K562 (cell line): Measurements from ENCODE around the gene MALAT1. TPM values are rescaled to one million over a fixed set of nuclear protein-coding genes. Genes with fewer than 3 reads are reported as not detected.

ENCODE experiments used
- EP400 ChIP-seq: fragments of 450-650 bp; IDR thresholded peaks from 2 replicates; pipeline ENCODE4 v1.6.1; 2017; ENCODE audit warnings: antibody characterized with exemption, mild to moderate bottlenecking, moderate library complexity
- HDAC8 ChIP-seq: fragments of 450-650 bp; IDR thresholded peaks from 2 replicates; pipeline ENCODE4 v1.6.1; 2016; ENCODE audit warnings: mild to moderate bottlenecking, missing genetic modification characterization, moderate library complexity, missing compliant biosample characterization
- MEIS2 ChIP-seq: fragments of 450-650 bp; IDR thresholded peaks from 2 replicates; pipeline ENCODE4 v1.6.1; 2014; ENCODE audit warnings: mild to moderate bottlenecking; ENCODE audit not compliant: partially characterized antibody
- MTA3 ChIP-seq: fragments of 450-650 bp; formaldehyde crosslinking; IDR thresholded peaks from 2 replicates; pipeline ENCODE4 v1.6.1; 2017; ENCODE audit warnings: mild to moderate bottlenecking, borderline replicate concordance
- MYNN ChIP-seq, 2 experiments: sonication (generic); formaldehyde crosslinking in 1 of 2; IDR thresholded peaks; 2 replicates each; pipeline versions ENCODE4 v1.5.0 to v1.6.1; 2016 to 2020; ENCODE audit warnings: antibody characterized with exemption in 1 of 2, missing genetic modification reagents in 1 of 2
- POLR2H ChIP-seq: IDR thresholded peaks from 2 replicates; pipeline ENCODE4 v1.6.1; 2016; ENCODE audit warnings: missing genetic modification characterization, low read depth, mild to moderate bottlenecking, control low read depth, missing compliant biosample characterization, moderate library complexity
- RCOR1 ChIP-seq, 2 experiments: IDR thresholded peaks; 2 replicates each; pipeline ENCODE4 v1.6.1; 2012; ENCODE audit warnings: low read depth in 2 of 2, low read length in 2 of 2, borderline replicate concordance in 1 of 2, improper control_type of control experiment in 1 of 2
- ZBTB1 ChIP-seq: sonication (generic); formaldehyde crosslinking; IDR thresholded peaks from 2 replicates; pipeline ENCODE4 v1.8.1; 2023; ENCODE audit warnings: missing genetic modification reagents, low read depth, mild to moderate bottlenecking, borderline replicate concordance
- ZC3H4 ChIP-seq: sonication (generic); formaldehyde crosslinking; IDR thresholded peaks from 2 replicates; pipeline ENCODE4 v1.9.0; 2021; ENCODE audit warnings: missing genetic modification reagents, borderline replicate concordance
- ZNF12 ChIP-seq: sonication (generic); formaldehyde crosslinking; IDR thresholded peaks from 2 replicates; pipeline ENCODE4 v1.4.0; 2020; ENCODE audit warnings: mild to moderate bottlenecking, missing genetic modification reagents
- ZNF140 ChIP-seq: fragments of 250-450 bp; sonication (Bioruptor Pico); IDR thresholded peaks from 2 replicates; pipeline ENCODE4 v1.8.0; 2021; ENCODE audit warnings: moderate library complexity, mild to moderate bottlenecking, inconsistent platforms
- polyA plus RNA-seq, 8 experiments: library from polyadenylated mRNA; depleted of rRNA in 4 of 8; stranded (reverse) in 5 of 8; unstranded in 3 of 8; fragments of >200 nt; fragmentation: Nextera tagmentation in 2 of 8; fragmentation: Illumina TruSeq in 1 of 8; extraction: Ambion mirVana in 2 of 8; extraction: Trizol in 1 of 8; gene quantifications; 2 replicates each; pipeline versions ENCODE4 v1.2.1 to v1.2.3, GENCODE V29; 2011 to 2014; ENCODE audit warnings: inconsistent platforms in 1 of 8, missing spikeins in 1 of 8
- total RNA-seq, 7 experiments: library from RNA; depleted of rRNA in 6 of 7; stranded (reverse); fragments of >200 nt in 6 of 7; fragmentation: Illumina TruSeq in 2 of 7; extraction: Trizol in 2 of 7; gene quantifications; 2 replicates each; pipeline versions ENCODE4 v1.2.1 to v1.2.3, GENCODE V29; 2011 to 2021; ENCODE audit warnings: low replicate concordance in 1 of 7
- TF ChIP-seq, protein P1 (sequence below): sonication (generic); formaldehyde crosslinking; IDR thresholded peaks from 2 replicates; pipeline ENCODE4 v1.8.1; 2023; ENCODE audit warnings: mild to moderate bottlenecking, missing genetic modification reagents
- TF ChIP-seq, protein P2 (sequence below): fragments of 250-450 bp; sonication (Bioruptor Pico); IDR thresholded peaks from 2 replicates; pipeline ENCODE4 v1.6.1; 2021; ENCODE audit warnings: mild to moderate bottlenecking
- TF ChIP-seq, protein P3 (sequence below), 2 experiments: fragments of 450-650 bp; IDR thresholded peaks; 2 replicates each; pipeline ENCODE4 v1.6.1; 2016
- TF ChIP-seq, protein P4 (sequence below), 2 experiments: IDR thresholded peaks; 2 replicates each; pipeline ENCODE4 v1.6.1; 2011; ENCODE audit warnings: borderline replicate concordance in 1 of 2, control low read depth in 1 of 2, low read depth in 1 of 2, low read length in 1 of 2, mild to moderate bottlenecking in 1 of 2, mixed read lengths in 1 of 2, moderate library complexity in 1 of 2; ENCODE audit not compliant: insufficient read depth in 1 of 2, insufficient read length in 1 of 2, poor library complexity in 1 of 2, severe bottlenecking in 1 of 2; ENCODE audit errors: extremely low read depth in 1 of 2
- TF ChIP-seq, protein P5 (sequence below), 2 experiments: fragments of 450-650 bp; IDR thresholded peaks; 2 replicates each; pipeline ENCODE4 v1.6.1; 2018; ENCODE audit warnings: mild to moderate bottlenecking in 2 of 2, low read depth in 1 of 2; ENCODE audit not compliant: partially characterized antibody in 2 of 2

The MALAT1 gene
- total and polyA plus RNA-seq, 9 of the 15 experiments (the other 6 are each of a cell fraction or from before 2014, with no cell fraction given), result 363 to 8,715 (median 2,351) TPM

DNA sequence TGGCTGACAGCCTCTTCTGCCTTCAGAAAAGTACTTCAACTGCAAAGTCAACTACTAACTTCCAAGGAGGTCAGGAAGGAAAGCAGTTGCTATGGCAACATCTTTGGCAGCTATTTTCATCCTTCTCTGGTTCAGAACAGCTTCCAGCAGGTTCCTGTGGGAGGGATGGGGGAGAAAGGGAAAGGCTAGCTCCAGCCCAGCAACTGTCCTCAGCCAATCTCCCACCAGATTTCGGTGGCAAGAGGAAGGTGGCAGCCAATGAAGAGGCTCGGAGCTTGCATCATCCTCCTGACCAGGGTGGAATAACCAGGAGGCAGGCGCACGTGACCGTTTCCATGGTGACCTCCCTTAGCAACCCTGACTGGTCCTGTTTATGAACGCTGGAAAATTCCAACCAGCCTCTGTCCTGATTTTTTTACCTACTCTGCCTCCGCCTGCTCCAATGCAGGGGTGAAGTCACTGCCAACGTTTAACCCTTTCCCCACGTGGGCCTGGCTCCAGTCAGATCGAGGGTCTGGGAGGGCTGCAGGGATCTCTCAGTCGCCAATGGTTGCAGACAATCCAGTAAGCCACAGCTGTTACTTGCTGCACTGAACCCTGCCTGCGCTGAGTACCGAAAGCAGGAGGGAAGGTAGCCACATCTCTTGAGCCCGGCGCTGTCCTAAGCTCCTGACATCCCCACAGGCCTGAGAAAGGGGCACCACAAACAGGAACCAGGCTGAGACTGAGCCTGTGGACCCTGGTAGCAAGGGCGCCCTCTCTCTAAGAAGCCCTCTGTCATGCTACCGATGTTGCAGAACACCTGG, 11.2 kb upstream of the MALAT1 start (continued):
- TF ChIP-seq, protein P1, sequence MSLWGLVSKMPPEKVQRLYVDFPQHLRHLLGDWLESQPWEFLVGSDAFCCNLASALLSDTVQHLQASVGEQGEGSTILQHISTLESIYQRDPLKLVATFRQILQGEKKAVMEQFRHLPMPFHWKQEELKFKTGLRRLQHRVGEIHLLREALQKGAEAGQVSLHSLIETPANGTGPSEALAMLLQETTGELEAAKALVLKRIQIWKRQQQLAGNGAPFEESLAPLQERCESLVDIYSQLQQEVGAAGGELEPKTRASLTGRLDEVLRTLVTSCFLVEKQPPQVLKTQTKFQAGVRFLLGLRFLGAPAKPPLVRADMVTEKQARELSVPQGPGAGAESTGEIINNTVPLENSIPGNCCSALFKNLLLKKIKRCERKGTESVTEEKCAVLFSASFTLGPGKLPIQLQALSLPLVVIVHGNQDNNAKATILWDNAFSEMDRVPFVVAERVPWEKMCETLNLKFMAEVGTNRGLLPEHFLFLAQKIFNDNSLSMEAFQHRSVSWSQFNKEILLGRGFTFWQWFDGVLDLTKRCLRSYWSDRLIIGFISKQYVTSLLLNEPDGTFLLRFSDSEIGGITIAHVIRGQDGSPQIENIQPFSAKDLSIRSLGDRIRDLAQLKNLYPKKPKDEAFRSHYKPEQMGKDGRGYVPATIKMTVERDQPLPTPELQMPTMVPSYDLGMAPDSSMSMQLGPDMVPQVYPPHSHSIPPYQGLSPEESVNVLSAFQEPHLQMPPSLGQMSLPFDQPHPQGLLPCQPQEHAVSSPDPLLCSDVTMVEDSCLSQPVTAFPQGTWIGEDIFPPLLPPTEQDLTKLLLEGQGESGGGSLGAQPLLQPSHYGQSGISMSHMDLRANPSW, result no peak
- TF ChIP-seq MEIS2 (no peak), RCOR1 (IDR thresholded peaks at IDR 0.05; ENCODE audit: borderline replicate concordance in 1 of 2, low read depth in 2 of 2, low read length in 2 of 2) (peak; percentile 45 to 98; a peak in 3 of 4 replicates), ZBTB1 (no peak), MYNN (IDR thresholded peaks at IDR 0.05) (peak; percentile 99), MYNN (CRISPR knock-in tag; IDR thresholded peaks at IDR 0.05) (no peak), ZNF140 (no peak), MTA3 (no peak), HDAC8 (no peak), ZNF12 (no peak), POLR2H (tag) (no peak), EP400 (no peak), ZC3H4 (CRISPR knock-in tag) (no peak)
- TF ChIP-seq, protein P2, sequence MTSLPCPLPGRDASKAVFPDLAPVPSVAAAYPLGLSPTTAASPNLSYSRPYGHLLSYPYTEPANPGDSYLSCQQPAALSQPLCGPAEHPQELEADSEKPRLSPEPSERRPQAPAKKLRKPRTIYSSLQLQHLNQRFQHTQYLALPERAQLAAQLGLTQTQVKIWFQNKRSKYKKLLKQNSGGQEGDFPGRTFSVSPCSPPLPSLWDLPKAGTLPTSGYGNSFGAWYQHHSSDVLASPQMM (CRISPR knock-in tag), result no peak
- TF ChIP-seq, protein P3, sequence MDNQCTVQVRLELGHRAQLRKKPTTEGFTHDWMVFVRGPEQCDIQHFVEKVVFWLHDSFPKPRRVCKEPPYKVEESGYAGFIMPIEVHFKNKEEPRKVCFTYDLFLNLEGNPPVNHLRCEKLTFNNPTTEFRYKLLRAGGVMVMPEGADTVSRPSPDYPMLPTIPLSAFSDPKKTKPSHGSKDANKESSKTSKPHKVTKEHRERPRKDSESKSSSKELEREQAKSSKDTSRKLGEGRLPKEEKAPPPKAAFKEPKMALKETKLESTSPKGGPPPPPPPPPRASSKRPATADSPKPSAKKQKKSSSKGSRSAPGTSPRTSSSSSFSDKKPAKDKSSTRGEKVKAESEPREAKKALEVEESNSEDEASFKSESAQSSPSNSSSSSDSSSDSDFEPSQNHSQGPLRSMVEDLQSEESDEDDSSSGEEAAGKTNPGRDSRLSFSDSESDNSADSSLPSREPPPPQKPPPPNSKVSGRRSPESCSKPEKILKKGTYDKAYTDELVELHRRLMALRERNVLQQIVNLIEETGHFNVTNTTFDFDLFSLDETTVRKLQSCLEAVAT (IDR thresholded peaks at IDR 0.05), result no peak
- TF ChIP-seq, protein P4, sequence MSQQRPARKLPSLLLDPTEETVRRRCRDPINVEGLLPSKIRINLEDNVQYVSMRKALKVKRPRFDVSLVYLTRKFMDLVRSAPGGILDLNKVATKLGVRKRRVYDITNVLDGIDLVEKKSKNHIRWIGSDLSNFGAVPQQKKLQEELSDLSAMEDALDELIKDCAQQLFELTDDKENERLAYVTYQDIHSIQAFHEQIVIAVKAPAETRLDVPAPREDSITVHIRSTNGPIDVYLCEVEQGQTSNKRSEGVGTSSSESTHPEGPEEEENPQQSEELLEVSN (IDR thresholded peaks at IDR 0.05; ENCODE audit: borderline replicate concordance in 1 of 2, extremely low read depth in 1 of 2, insufficient read depth in 1 of 2, insufficient read length in 1 of 2, low read depth in 1 of 2, low read length in 1 of 2, poor library complexity in 1 of 2, severe bottlenecking in 1 of 2), result no peak
- TF ChIP-seq, protein P5, sequence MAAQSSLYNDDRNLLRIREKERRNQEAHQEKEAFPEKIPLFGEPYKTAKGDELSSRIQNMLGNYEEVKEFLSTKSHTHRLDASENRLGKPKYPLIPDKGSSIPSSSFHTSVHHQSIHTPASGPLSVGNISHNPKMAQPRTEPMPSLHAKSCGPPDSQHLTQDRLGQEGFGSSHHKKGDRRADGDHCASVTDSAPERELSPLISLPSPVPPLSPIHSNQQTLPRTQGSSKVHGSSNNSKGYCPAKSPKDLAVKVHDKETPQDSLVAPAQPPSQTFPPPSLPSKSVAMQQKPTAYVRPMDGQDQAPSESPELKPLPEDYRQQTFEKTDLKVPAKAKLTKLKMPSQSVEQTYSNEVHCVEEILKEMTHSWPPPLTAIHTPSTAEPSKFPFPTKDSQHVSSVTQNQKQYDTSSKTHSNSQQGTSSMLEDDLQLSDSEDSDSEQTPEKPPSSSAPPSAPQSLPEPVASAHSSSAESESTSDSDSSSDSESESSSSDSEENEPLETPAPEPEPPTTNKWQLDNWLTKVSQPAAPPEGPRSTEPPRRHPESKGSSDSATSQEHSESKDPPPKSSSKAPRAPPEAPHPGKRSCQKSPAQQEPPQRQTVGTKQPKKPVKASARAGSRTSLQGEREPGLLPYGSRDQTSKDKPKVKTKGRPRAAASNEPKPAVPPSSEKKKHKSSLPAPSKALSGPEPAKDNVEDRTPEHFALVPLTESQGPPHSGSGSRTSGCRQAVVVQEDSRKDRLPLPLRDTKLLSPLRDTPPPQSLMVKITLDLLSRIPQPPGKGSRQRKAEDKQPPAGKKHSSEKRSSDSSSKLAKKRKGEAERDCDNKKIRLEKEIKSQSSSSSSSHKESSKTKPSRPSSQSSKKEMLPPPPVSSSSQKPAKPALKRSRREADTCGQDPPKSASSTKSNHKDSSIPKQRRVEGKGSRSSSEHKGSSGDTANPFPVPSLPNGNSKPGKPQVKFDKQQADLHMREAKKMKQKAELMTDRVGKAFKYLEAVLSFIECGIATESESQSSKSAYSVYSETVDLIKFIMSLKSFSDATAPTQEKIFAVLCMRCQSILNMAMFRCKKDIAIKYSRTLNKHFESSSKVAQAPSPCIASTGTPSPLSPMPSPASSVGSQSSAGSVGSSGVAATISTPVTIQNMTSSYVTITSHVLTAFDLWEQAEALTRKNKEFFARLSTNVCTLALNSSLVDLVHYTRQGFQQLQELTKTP (IDR thresholded peaks at IDR 0.05; ENCODE audit: low read depth in 1 of 2, partially characterized antibody in 2 of 2), result no peak
